ENCODE measurements around the gene ISM2. TPM values are rescaled to one million over a fixed set of nuclear protein-coding genes. Genes with fewer than 3 reads are reported as not detected.
"Not testable (repeated sequence)": the region's sequence is repeated elsewhere in the genome, so short reads cannot be mapped to it uniquely, and the experiment has no call there.

ISM2 gene
- not detected in 2 replicates for total RNA-seq

DNA sequence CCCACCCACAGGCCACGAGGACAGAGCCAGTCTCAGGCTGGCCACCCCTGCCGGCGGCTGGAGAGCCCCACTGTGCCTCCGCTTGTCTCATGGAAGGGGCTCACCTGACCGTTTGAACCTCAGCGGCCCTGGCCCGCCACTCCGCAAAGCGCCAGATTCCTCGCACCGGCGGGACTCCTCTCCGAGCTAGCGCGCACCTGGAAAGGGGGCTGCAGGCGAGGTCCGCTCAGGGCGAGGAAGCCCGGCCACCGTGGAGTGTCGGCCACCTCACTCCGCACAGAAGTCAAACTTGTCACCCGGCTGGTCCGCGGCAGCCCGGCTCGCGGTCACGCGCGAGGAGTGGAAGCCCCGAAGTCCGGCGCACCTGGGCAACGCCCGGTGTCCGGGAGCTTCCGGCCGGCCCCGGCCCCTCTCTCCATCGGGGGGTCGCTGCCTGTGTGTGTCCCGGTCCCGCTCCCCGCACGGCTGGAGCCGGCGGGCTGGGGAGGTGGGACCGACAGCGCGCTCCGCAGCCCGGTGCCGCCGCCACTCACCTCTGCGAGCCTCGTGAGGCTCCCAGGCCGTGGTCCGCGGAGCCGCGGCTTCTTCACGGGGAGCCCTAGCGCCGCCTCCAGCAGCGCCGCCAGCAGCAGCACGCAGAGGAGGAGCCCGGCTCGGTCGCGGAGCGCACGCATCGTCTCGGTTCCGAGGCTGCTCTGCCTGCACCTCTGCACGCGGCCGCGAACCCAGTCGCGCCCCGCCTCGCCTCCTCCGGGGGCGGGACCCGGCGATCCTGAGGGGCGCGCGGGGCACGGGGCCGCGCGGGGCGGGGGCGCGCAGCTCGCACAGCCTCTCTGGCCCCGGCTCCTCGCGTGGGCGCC is at the start of gene ISM2:
TSS of gene ISM2 (minus strand) at position 697 of the 860 bp plus-strand sequence. CDS start at position 674, 23 bp downstream.
- intact Hi-C loops (cut with micrococcal nuclease) = loop anchor here (1.0 kb wide), 1 partner anchor 40 kb away; the partner anchor contains the start of gene AHSA1

- intact Hi-C loops (cut with micrococcal nuclease) = no loop called here
Measured at GRCh38 chr14:77547512-77548180, 49.0 kb upstream of the ISM2 start.

DNA sequence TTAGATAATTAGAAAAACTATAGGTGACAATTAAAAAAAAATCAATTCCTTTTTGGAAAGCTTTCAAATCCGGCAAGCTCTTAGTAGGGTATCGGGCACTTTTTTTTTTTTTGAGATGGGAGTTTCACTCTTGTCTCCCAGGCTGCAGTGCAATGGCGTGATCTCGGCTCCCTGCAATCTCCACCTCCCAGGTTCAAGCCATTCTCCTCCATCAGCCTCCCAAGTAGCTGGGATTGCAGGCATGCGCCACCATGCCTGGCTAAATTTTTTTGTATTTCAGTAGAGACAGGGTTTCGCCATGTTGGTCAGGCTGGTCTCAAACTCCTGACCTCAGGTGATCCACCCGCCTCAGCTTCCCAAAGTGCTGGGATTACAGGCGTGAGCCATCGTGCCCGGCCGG is 46.6 kb upstream of the ISM2 start:
- intact Hi-C loops (cut with micrococcal nuclease) = not testable (repeated sequence)

- intact Hi-C loops (cut with micrococcal nuclease) = no loop called here
Measured at GRCh38 chr14:77544571-77544970, 46.0 kb upstream of the ISM2 start.

GRCh38 chr14:77543637-77544334 is 45.2 kb upstream of the ISM2 start:
- intact Hi-C loops (cut with micrococcal nuclease) = no loop called here

GRCh38 chr14:77543240-77543551 is 44.6 kb upstream of the ISM2 start:
- intact Hi-C loops (cut with micrococcal nuclease) = no loop called here

DNA sequence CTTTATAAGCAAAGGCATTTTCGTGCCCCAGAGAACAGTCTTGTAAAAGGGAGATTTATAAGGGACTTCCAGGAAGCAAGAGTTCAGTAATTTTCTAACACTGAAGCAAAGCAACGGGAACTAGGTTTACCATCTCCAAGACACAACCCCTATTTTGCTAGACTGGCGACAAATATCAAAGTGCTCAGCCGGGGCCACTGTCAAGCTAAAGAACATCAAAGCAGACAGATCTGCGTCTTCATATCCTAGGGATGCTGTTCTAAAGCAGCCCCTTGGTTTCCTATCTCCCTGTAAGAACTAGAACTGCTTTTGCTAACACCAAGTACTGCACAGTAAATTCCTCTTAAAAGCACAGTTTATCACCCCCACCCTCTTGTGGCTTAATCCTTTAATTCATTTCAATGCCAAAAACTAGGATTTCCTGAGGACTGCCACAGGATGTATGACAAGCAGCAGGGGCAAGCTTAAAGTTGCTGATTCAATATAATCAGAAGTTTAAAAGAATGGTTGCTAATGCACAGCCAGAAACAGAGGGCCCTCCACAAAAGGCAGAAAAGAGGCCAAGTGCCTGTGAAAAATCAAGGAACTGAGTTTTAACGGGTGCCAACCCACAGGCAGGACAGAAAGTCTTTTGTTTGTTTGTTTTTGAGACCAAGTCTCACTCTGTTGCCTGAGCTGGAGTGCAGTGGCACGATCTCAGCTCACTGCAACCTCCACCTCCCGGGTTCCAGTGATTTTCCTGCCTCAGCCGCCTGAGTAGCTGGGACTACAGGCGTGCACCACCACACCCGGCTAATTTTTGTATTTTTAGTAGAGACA is 44.0 kb upstream of the ISM2 start:
- intact Hi-C loops (cut with micrococcal nuclease) = no loop called here

DNA sequence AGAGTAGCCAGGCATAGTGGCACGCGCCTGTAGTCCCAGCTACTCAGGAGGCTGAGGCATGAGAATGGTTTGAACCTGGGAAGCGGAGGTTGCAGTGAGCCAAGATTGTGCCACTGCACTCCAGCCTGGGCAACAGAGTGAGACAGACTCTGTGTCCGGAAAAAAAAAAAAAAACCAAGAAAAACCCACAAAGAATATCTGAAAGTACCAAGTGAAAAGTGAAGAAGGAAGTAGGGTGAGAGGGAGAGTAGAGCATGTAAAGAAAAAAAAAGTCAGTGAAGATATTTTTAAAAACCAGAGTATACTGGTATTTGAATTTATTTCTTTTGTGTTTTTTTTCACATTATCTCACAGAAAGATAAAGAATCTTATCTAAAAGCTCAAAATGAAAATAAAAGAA is 43.3 kb upstream of the ISM2 start:
- intact Hi-C loops (cut with micrococcal nuclease) = no loop called here

DNA sequence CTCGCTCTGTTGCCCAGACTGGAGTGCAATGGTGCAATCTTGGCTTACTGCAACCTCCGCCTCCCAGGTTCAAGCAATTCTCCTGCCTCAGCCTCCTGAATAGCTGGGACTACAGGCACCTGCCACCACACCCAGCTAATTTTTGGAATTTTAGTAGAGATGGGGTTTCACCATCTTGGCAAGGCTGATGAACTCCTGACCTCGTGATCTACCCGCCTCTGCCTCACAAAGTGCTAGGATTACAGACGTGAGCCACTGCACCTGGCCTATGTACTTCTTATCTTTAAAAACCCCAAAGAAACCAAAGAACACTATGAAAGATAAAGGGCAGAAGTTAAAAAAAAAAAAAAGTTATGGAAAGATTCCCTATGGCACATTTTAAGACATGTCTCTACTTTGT is 38.3 kb upstream of the ISM2 start:
- intact Hi-C loops (cut with micrococcal nuclease) = not testable (repeated sequence)

DNA sequence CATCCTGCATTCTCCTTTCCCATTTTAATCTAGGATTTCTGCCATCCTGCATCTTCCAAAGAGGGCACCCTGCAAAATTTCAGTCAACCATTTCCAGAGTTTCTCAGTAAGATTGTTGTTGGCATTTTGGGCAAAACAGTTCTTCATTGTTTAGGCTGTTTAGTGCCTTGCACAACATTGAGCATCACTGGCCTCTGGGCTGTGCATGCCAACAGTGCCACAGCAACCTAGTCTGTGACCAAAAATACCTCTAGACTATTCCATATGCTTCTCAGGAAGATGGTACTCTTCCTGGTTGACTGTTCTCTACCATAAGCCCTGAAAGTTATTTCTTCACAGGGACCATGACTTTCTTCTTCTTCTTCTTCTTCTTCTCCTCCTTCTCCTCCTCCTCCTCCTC is 32.5 kb upstream of the ISM2 start:
- intact Hi-C loops (cut with micrococcal nuclease) = no loop called here

DNA sequence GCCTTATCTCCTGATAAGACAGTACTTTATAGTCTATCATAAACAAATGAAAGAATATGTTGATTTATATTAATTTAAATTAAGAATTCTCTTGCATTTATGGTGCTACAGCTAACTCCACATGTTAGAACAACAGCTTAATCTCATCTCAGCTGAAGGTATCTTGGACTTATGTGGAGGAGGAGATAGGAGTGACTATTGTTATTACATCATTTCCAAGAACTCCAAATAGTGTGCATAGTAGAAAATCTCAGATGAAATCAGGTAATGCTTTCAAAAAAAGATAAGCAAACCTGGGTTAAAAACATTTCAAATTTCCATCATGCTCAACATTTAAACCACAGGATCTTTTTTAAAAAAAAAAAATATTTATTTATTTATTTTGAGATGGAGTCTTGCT is 31.3 kb upstream of the ISM2 start:
- intact Hi-C loops (cut with micrococcal nuclease) = no loop called here

DNA sequence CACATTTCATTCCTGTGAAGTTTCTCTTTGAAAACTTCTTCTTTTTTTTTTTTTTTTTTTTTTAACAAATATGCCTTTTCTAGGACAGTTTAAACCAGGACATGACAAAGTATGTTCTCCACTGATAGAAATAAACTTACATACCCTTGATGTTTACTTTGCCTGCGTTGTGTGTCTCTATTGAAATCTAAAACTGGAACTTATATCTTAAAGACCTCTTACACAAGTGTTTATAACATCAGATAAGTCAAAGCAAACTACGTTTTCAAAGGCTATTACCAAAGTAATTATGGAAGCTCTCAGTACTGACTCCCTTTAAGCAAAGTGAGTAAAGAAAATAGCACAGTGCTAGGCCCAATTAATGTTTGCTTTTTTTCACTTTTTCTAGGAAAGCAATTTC is 30.6 kb upstream of the ISM2 start:
- intact Hi-C loops (cut with micrococcal nuclease) = no loop called here

DNA sequence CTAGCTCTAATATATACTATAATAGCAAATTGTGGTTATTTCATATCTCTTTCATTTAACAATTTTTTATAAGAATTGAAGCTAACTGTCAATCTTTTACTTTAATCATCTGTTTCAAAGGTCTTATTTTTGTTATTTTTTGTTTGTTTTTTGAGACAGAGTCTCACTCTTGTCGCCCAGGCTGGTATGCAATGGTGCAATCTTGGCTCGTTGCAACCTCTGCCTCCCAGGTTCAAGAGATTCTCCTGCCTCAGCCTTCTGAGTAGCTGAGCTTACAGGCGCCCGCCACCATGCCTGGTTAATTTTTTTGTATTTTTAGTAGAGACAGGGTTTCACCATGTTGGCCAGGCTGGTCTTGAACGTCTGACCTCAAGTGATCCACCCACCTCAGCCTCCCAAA is 30.1 kb upstream of the ISM2 start:
- intact Hi-C loops (cut with micrococcal nuclease) = not testable (repeated sequence)

- intact Hi-C loops (cut with micrococcal nuclease) = no loop called here
Measured at GRCh38 chr14:77526266-77526665, 27.6 kb upstream of the ISM2 start.

GRCh38 chr14:77524536-77524935 is 25.9 kb upstream of the ISM2 start:
- intact Hi-C loops (cut with micrococcal nuclease) = no loop called here

- intact Hi-C loops (cut with micrococcal nuclease) = no loop called here
Measured at GRCh38 chr14:77523109-77523508, 24.5 kb upstream of the ISM2 start.

DNA sequence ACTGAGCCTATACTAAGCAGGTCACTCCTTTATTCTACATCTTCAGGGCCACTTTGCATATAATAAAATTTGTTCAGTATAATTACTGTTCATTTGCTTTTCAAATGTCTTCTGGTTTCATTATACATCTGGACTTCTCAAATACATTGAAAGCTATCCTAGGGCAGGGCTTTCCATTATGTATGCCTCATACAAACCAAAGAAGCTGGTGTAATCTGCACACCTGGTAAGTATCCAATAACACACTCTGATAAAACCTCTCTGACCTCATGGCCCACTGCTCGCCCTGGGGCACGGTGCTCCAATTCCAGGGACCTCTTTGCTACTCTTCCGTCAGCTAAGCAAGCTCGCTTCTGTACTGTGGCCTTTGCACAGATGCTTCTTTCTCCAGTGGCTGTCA is 21.9 kb upstream of the ISM2 start:
- intact Hi-C loops (cut with micrococcal nuclease) = no loop called here

- intact Hi-C loops (cut with micrococcal nuclease) = no loop called here
Measured at GRCh38 chr14:77516126-77516525, 17.5 kb upstream of the ISM2 start.

DNA sequence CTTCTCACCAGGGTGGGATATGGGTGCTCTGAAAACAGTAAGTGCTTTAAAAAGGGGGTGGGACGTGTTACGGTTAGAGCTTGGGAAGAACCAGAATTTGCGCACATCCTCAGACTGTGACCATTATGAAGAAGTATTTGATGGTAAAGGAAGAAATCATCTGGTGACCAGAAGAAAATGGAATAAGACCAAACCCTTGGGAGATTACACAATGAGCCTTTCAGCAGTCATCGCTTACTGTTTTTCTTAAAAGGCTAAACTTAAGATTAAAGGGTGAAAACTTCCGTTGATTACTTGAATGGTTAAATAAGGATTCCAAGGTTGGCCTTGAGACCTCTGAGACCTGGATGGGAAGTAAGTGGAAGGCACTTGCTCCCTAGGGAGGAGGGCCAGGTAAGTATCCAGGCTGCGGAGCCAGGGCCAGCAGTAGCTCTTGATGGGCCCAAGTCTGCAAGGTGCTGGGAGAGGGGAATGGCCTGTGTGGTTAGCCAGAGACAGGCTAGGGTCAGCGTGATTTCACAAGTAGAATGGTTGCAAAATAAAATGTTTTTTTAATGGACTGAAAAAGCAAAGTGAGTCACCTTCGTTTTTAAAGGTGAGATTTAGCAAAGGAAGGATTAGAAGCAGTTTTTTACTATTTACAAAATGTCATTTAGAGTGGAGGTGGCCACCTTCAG is 13.0 kb upstream of the ISM2 start:
- intact Hi-C loops (cut with micrococcal nuclease) = no loop called here

DNA sequence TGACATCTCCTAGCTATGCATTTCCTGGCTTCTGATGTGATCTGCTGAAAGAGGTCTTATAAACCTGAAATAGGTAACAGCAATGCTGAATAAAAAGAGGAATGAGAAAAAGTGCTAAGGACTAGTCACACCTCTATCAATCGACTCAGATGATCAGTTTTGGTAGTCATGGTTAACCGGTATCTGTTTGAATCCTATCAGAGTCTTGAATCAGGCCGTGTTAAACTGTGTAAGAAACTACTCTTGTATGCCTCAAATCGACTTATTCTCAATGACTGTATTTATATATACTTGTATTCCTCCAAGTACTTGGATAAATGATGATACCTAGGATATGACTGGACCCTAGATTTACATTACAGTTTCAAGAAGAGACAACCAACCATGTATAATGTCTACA is 10.8 kb upstream of the ISM2 start:
- intact Hi-C loops (cut with micrococcal nuclease) = no loop called here

DNA sequence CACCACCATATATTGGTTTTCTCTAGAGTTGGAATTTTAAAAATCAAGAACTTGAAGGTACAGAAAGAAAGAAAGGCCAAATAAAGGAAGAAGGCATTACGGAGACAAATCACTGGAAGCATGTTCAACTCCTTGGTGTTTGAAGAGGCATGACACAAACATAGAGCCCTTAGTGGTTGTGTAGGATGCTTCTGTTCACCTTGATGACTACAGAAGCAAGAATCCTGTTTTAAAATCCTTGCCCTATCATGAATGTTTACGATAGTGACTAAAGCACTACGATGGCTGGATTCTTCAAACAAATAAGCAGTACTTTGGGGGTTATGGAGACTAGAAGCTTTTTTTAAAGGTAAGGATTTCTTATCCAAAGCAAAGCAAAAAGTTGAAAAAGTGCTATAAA is 10.3 kb upstream of the ISM2 start:
- intact Hi-C loops (cut with micrococcal nuclease) = no loop called here
